HEK293 (cell line): ENCODE measurements around the gene SAC3D1.

Experiments used
- CTCF ChIA-PET: fragments of 350-600 bp; formaldehyde crosslinking; extraction: SDS; loops from one replicate; lab custom pipeline; 2021; ENCODE audit warnings: antibody characterized with exemption; lab: Yijun Ruan, JAX
- POLR2A ChIA-PET: fragments of 300-600 bp; formaldehyde crosslinking; extraction: SDS; loops from one replicate; lab custom pipeline; 2020; ENCODE audit warnings: antibody characterized with exemption, inconsistent platforms; lab: Yijun Ruan, JAX
- H3K27ac ChIP-seq: fragments of 200-500 bp; sonication (Bioruptor generic); 2 replicates; pipeline ENCODE4 v1.5.1; 2014; ENCODE audit warnings: low read depth, low read length, control low read depth, inconsistent platforms; ENCODE audit errors: extremely low read depth
- H3K36me3 ChIP-seq, 2 experiments: fragments of 200-500 bp in 1 of 2; sonication (Bioruptor generic) in 1 of 2; 1 replicate in 1 of 2; 2 replicates in 1 of 2; pipeline ENCODE4 v1.5.1; 2014 to 2017; ENCODE audit warnings: inconsistent platforms in 2 of 2, low read length in 2 of 2; ENCODE audit not compliant: control insufficient read depth in 2 of 2, insufficient read depth in 1 of 2
- H3K4me1 ChIP-seq: fragments of 200-500 bp; sonication (Bioruptor generic); 2 replicates; pipeline ENCODE4 v1.5.1; 2014; ENCODE audit warnings: mild to moderate bottlenecking, low read length, inconsistent platforms; ENCODE audit not compliant: control insufficient read depth, insufficient read depth
- H3K4me3 ChIP-seq: 2 replicates; pipeline ENCODE4 v1.5.1; 2011; ENCODE audit warnings: low read depth, mild to moderate bottlenecking, control low read depth, low read length, moderate library complexity
- H3K9me3 ChIP-seq: fragments of 200-500 bp; sonication (Bioruptor generic); 2 replicates; pipeline ENCODE4 v1.5.1; 2014; ENCODE audit warnings: low read depth, low read length, inconsistent platforms; ENCODE audit not compliant: control insufficient read depth, insufficient read depth
- GLI2 ChIP-seq: fragments of 450-650 bp; formaldehyde crosslinking; IDR thresholded peaks from 2 replicates; pipeline ENCODE4; 2017; ENCODE audit warnings: missing biosample characterization, missing genetic modification characterization, low read depth, borderline replicate concordance
- KLF10 ChIP-seq: fragments of 450-650 bp; IDR thresholded peaks from 2 replicates; pipeline ENCODE4 v1.5.1; 2018; ENCODE audit warnings: missing biosample characterization, mild to moderate bottlenecking, missing genetic modification characterization
- OSR2 ChIP-seq: fragments of 450-650 bp; formaldehyde crosslinking; IDR thresholded peaks from 2 replicates; pipeline ENCODE4 v1.5.1; 2016; ENCODE audit warnings: missing biosample characterization, missing genetic modification characterization
- TCF7L2 ChIP-seq: IDR thresholded peaks from 2 replicates; pipeline ENCODE4 v1.6.1; 2011; ENCODE audit warnings: low read depth, mild to moderate bottlenecking, inconsistent platforms, low read length, moderate library complexity, borderline replicate concordance
- ZBTB1 ChIP-seq: fragments of 450-650 bp; formaldehyde crosslinking; IDR thresholded peaks from 2 replicates; pipeline ENCODE4 v1.5.1; 2016; ENCODE audit warnings: missing biosample characterization, missing genetic modification characterization
- ZFP41 ChIP-seq: fragments of 450-650 bp; formaldehyde crosslinking; IDR thresholded peaks from 2 replicates; pipeline ENCODE4 v1.5.1; 2016; ENCODE audit warnings: missing biosample characterization, missing genetic modification characterization, borderline replicate concordance
- ZNF133 ChIP-seq: fragments of 450-650 bp; formaldehyde crosslinking; IDR thresholded peaks from 2 replicates; pipeline ENCODE4 v1.5.1; 2016; ENCODE audit warnings: missing biosample characterization, missing genetic modification characterization
- ZNF202 ChIP-seq: fragments of 450-650 bp; formaldehyde crosslinking; IDR thresholded peaks from 2 replicates; pipeline ENCODE4 v1.5.1; 2016; ENCODE audit warnings: missing biosample characterization, missing genetic modification characterization, borderline replicate concordance
- ZNF248 ChIP-seq: fragments of 450-650 bp; formaldehyde crosslinking; IDR thresholded peaks from 2 replicates; pipeline ENCODE4 v1.5.1; 2017; ENCODE audit warnings: missing biosample characterization, missing genetic modification characterization
- ZNF37A ChIP-seq: fragments of 450-650 bp; IDR thresholded peaks from 2 replicates; pipeline ENCODE4 v1.5.1; 2018; ENCODE audit warnings: missing biosample characterization, missing genetic modification characterization
- ZNF510 ChIP-seq: fragments of 450-650 bp; formaldehyde crosslinking; IDR thresholded peaks from 2 replicates; pipeline ENCODE4 v1.5.1; 2018; ENCODE audit warnings: mild to moderate bottlenecking, missing genetic modification characterization, missing biosample characterization; ENCODE audit not compliant: insufficient replicate concordance
- ZNF514 ChIP-seq: fragments of 450-650 bp; formaldehyde crosslinking; IDR thresholded peaks from 2 replicates; pipeline ENCODE4 v1.5.1; 2016; ENCODE audit warnings: missing biosample characterization, missing genetic modification characterization
- ZNF600 ChIP-seq: fragments of 450-650 bp; formaldehyde crosslinking; IDR thresholded peaks from 2 replicates; pipeline ENCODE4 v1.5.1; 2016; ENCODE audit warnings: missing biosample characterization, missing genetic modification characterization
- ZNF677 ChIP-seq: fragments of 450-650 bp; IDR thresholded peaks from 2 replicates; pipeline ENCODE4 v1.5.0; 2018; ENCODE audit warnings: missing biosample characterization, mild to moderate bottlenecking, missing genetic modification characterization, moderate library complexity
- ZNF791 ChIP-seq: fragments of 450-650 bp; formaldehyde crosslinking; IDR thresholded peaks from 2 replicates; pipeline ENCODE4 v1.5.1; 2016; ENCODE audit warnings: missing biosample characterization, missing genetic modification characterization
- TF ChIP-seq, protein P1 (sequence below): fragments of 450-650 bp; formaldehyde crosslinking; IDR thresholded peaks from 2 replicates; pipeline ENCODE4 v1.5.1; 2016; ENCODE audit warnings: missing biosample characterization, missing genetic modification characterization
- TF ChIP-seq, protein P2 (sequence below): fragments of 450-650 bp; formaldehyde crosslinking; IDR thresholded peaks from 2 replicates; pipeline ENCODE4 v1.5.1; 2016; ENCODE audit warnings: missing biosample characterization, missing genetic modification characterization
- TF ChIP-seq, protein P3 (sequence below): fragments of 450-650 bp; formaldehyde crosslinking; IDR thresholded peaks from 2 replicates; pipeline ENCODE4 v1.5.1; 2016; ENCODE audit warnings: missing biosample characterization, missing genetic modification characterization, borderline replicate concordance
- TF ChIP-seq, protein P4 (sequence below): fragments of 450-650 bp; formaldehyde crosslinking; IDR thresholded peaks from 2 replicates; pipeline ENCODE4 v1.5.1; 2016; ENCODE audit warnings: missing biosample characterization, missing genetic modification characterization
- TF ChIP-seq, protein P5 (sequence below): fragments of 450-650 bp; formaldehyde crosslinking; IDR thresholded peaks from 2 replicates; pipeline ENCODE4; 2016; ENCODE audit warnings: missing biosample characterization, missing genetic modification characterization

The SAC3D1 gene

DNA sequence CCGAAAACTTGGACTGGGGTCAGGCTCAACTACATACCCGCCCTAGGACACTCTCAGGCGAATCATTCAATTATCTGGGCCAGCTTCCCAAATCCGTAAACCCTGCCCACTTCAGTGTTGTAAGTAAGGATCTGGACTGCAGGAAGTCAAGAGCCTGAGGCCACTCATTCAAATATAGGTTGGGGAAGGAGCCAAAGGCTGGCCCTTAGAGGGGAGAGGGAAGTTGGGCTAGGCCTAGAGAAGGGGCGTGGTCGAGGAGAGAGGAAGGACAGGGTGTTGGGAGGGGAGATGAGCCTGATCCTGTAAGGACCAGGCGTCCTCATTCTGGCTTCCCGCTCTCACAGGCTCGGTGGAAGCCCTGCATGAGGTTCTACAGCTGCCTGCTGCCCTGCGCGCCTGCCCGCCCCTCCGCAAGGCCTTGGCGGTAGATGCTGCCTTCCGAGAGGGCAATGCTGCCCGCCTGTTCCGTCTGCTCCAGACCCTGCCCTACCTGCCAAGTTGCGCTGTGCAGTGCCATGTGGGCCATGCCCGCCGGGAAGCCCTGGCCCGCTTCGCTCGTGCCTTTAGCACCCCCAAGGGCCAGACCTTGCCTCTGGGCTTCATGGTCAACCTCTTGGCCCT lies 3.0 kb downstream of the SAC3D1 start:
- ChIA-PET POLR2A (no interaction called here), CTCF (interaction anchor here (0.7 to 1.1 kb wide), 3 partner anchors 15 to 203 kb away, joined by 3 to 5 read pairs (median 3); no protein-coding TSS in a partner anchor)
- peaks cover 0 to 37% of the 10 kb centered on the region in 2 experiments; a peak in 2 of 3 replicates for H3K36me3 ChIP-seq
- no peaks in the 10 kb centered on the region for H3K4me1 ChIP-seq
- no peak overlapping the region for H3K4me3 ChIP-seq
- TF ChIP-seq KLF10 (tag by site-specific recombination): no peak
- TF ChIP-seq ZFP41: no peak
- TF ChIP-seq, protein P1, sequence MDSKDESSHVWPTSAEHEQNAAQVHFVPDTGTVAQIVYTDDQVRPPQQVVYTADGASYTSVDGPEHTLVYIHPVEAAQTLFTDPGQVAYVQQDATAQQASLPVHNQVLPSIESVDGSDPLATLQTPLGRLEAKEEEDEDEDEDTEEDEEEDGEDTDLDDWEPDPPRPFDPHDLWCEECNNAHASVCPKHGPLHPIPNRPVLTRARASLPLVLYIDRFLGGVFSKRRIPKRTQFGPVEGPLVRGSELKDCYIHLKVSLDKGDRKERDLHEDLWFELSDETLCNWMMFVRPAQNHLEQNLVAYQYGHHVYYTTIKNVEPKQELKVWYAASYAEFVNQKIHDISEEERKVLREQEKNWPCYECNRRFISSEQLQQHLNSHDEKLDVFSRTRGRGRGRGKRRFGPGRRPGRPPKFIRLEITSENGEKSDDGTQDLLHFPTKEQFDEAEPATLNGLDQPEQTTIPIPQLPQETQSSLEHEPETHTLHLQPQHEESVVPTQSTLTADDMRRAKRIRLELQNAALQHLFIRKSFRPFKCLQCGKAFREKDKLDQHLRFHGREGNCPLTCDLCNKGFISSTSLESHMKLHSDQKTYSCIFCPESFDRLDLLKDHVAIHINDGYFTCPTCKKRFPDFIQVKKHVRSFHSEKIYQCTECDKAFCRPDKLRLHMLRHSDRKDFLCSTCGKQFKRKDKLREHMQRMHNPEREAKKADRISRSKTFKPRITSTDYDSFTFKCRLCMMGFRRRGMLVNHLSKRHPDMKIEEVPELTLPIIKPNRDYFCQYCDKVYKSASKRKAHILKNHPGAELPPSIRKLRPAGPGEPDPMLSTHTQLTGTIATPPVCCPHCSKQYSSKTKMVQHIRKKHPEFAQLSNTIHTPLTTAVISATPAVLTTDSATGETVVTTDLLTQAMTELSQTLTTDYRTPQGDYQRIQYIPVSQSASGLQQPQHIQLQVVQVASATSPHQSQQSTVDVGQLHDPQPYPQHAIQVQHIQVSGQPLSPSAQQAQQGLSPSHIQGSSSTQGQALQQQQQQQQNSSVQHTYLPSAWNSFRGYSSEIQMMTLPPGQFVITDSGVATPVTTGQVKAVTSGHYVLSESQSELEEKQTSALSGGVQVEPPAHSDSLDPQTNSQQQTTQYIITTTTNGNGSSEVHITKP: peak; percentile 56; the same call in 1 of the 2 replicates
- peak; percentile 47; the same call in 1 of the 2 replicates for TF ChIP-seq ZNF600 (tag by site-specific recombination)
- TF ChIP-seq, protein P2, sequence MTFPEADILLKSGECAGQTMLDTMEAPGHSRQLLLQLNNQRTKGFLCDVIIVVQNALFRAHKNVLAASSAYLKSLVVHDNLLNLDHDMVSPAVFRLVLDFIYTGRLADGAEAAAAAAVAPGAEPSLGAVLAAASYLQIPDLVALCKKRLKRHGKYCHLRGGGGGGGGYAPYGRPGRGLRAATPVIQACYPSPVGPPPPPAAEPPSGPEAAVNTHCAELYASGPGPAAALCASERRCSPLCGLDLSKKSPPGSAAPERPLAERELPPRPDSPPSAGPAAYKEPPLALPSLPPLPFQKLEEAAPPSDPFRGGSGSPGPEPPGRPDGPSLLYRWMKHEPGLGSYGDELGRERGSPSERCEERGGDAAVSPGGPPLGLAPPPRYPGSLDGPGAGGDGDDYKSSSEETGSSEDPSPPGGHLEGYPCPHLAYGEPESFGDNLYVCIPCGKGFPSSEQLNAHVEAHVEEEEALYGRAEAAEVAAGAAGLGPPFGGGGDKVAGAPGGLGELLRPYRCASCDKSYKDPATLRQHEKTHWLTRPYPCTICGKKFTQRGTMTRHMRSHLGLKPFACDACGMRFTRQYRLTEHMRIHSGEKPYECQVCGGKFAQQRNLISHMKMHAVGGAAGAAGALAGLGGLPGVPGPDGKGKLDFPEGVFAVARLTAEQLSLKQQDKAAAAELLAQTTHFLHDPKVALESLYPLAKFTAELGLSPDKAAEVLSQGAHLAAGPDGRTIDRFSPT (tag by site-specific recombination): peak; percentile 56; the same call in 1 of the 2 replicates
- TF ChIP-seq, protein P3, sequence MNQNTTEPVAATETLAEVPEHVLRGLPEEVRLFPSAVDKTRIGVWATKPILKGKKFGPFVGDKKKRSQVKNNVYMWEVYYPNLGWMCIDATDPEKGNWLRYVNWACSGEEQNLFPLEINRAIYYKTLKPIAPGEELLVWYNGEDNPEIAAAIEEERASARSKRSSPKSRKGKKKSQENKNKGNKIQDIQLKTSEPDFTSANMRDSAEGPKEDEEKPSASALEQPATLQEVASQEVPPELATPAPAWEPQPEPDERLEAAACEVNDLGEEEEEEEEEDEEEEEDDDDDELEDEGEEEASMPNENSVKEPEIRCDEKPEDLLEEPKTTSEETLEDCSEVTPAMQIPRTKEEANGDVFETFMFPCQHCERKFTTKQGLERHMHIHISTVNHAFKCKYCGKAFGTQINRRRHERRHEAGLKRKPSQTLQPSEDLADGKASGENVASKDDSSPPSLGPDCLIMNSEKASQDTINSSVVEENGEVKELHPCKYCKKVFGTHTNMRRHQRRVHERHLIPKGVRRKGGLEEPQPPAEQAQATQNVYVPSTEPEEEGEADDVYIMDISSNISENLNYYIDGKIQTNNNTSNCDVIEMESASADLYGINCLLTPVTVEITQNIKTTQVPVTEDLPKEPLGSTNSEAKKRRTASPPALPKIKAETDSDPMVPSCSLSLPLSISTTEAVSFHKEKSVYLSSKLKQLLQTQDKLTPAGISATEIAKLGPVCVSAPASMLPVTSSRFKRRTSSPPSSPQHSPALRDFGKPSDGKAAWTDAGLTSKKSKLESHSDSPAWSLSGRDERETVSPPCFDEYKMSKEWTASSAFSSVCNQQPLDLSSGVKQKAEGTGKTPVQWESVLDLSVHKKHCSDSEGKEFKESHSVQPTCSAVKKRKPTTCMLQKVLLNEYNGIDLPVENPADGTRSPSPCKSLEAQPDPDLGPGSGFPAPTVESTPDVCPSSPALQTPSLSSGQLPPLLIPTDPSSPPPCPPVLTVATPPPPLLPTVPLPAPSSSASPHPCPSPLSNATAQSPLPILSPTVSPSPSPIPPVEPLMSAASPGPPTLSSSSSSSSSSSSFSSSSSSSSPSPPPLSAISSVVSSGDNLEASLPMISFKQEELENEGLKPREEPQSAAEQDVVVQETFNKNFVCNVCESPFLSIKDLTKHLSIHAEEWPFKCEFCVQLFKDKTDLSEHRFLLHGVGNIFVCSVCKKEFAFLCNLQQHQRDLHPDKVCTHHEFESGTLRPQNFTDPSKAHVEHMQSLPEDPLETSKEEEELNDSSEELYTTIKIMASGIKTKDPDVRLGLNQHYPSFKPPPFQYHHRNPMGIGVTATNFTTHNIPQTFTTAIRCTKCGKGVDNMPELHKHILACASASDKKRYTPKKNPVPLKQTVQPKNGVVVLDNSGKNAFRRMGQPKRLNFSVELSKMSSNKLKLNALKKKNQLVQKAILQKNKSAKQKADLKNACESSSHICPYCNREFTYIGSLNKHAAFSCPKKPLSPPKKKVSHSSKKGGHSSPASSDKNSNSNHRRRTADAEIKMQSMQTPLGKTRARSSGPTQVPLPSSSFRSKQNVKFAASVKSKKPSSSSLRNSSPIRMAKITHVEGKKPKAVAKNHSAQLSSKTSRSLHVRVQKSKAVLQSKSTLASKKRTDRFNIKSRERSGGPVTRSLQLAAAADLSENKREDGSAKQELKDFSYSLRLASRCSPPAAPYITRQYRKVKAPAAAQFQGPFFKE (tag by site-specific recombination): no peak
- TF ChIP-seq ZNF248 (tag by site-specific recombination): no peak
- no peaks in the 10 kb centered on the region for H3K9me3 ChIP-seq
- no peak overlapping the region for H3K27ac ChIP-seq

DNA sequence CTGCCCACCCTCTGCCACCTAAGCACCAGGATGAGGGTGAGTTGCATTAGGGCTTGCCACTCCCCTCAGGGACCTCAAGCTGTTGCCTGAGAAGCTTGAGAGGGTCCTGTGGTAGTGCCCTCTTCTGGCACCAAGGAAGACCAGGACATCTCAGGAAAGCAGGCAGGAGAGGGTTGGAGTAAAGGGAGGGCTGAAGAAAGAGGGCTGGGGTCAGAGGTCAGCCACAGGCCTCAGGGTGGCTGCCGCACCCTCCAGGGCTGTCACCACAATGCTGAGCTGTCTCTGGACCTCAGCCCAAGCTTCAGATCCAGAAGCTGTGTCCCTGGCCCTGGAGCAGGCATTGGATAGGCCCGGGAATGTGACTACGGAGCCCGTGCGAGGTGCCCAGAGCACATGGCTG lies 4.1 kb downstream of the SAC3D1 start:
- ChIA-PET CTCF (interaction anchor here (1.1 kb wide), 1 partner anchor 15 kb away, joined by 4 read pairs; no protein-coding TSS in a partner anchor), POLR2A (no interaction called here)
- TF ChIP-seq ZNF791 (tag by site-specific recombination) (no peak), OSR2 (tag by site-specific recombination) (no peak), ZNF37A (tag by site-specific recombination) (no peak), ZNF677 (tag by site-specific recombination) (no peak), TCF7L2 (no peak), GLI2 (tag by site-specific recombination) (no peak), ZNF133 (tag by site-specific recombination) (no peak), ZNF510 (tag by site-specific recombination) (no peak), ZNF514 (no peak), ZBTB1 (tag by site-specific recombination) (no peak), ZNF202 (no peak)
- TF ChIP-seq, protein P4, sequence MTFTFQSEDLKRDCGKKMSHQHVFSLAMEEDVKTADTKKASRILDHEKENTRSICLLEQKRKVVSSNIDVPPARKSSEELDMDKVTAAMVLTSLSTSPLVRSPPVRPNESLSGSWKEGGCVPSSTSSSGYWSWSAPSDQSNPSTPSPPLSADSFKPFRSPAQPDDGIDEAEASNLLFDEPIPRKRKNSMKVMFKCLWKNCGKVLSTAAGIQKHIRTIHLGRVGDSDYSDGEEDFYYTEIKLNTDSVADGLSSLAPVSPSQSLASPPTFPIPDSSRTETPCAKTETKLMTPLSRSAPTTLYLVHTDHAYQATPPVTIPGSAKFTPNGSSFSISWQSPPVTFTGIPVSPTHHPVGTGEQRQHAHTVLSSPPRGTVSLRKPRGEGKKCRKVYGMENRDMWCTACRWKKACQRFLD: no peak
- TF ChIP-seq, protein P5, sequence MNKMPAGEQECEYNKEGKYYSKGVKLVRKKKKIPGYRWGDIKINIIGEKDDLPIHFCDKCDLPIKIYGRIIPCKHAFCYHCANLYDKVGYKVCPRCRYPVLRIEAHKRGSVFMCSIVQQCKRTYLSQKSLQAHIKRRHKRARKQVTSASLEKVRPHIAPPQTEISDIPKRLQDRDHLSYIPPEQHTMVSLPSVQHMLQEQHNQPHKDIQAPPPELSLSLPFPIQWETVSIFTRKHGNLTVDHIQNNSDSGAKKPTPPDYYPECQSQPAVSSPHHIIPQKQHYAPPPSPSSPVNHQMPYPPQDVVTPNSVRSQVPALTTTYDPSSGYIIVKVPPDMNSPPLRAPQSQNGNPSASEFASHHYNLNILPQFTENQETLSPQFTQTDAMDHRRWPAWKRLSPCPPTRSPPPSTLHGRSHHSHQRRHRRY (tag by site-specific recombination): no peak

More for the DNA sequence above, 4.1 kb downstream of the SAC3D1 start:
- H3K4me1 ChIP-seq: no peaks in the 10 kb centered on the region
- no peaks in the 10 kb centered on the region for H3K9me3 ChIP-seq
- H3K27ac ChIP-seq: no peak overlapping the region
- H3K36me3 ChIP-seq: peaks cover 0 to 31% of the 10 kb centered on the region in 2 experiments; a peak in 1 of 3 replicates
- H3K4me3 ChIP-seq: no peak overlapping the region
